GM06990 (cell line): ENCODE measurements around the gene SV2B.
"Not testable (repeated sequence)": the region's sequence is repeated elsewhere in the genome, so short reads cannot be mapped to it uniquely, and the experiment has no call there.

ENCODE experiments used
- DNase-seq: peaks from one replicate; pipeline ENCODE4 v3.0.0-alpha.2; 2011; ENCODE audit not compliant: insufficient read length; ENCODE audit errors: extremely low read depth
- H3K27me3 ChIP-seq: replicated peaks from 2 replicates; pipeline ENCODE4 v1.6.0; 2011; ENCODE audit warnings: low read length; ENCODE audit not compliant: control insufficient read depth, insufficient read depth
- H3K36me3 ChIP-seq: 2 replicates; pipeline ENCODE4 v1.5.1; 2011; ENCODE audit warnings: low read length; ENCODE audit not compliant: control insufficient read depth, insufficient read depth
- H3K4me3 ChIP-seq: replicated peaks from 2 replicates; pipeline ENCODE4 v1.5.1; 2011; ENCODE audit warnings: low read depth, mild to moderate bottlenecking, control low read depth, low read length
- CTCF ChIP-seq: IDR thresholded peaks from 2 replicates; pipeline ENCODE4 v1.5.1; 2011; ENCODE audit warnings: low read length, control low read depth, mild to moderate bottlenecking, inconsistent platforms; ENCODE audit not compliant: insufficient read depth, poor library complexity, severe bottlenecking

SV2B gene

GRCh38 chr15:91331581-91331980 lies 231.5 kb downstream of the SV2B start:
- no peaks in the 10 kb centered on the region for H3K27me3 ChIP-seq
- no peak overlapping the region for H3K4me3 ChIP-seq
- no peak for TF ChIP-seq CTCF
- DNase-seq, result no peak
- no peaks in the 10 kb centered on the region for H3K36me3 ChIP-seq

- DNase-seq, result no peak
- no peaks in the 10 kb centered on the region for H3K36me3 ChIP-seq
- no peak for TF ChIP-seq CTCF
- no peak overlapping the region for H3K4me3 ChIP-seq
- no peaks in the 10 kb centered on the region; the same call in 1 of the 2 replicates for H3K27me3 ChIP-seq
Observed at GRCh38 chr15:91335702-91336101, 235.6 kb downstream of the SV2B start.

GRCh38 chr15:91336687-91337086 lies 236.6 kb downstream of the SV2B start:
- no peak overlapping the region for H3K4me3 ChIP-seq
- no peaks in the 10 kb centered on the region; the same call in 1 of the 2 replicates for H3K27me3 ChIP-seq
- H3K36me3 ChIP-seq, result no peaks in the 10 kb centered on the region
- TF ChIP-seq CTCF, result no peak
- no peak for DNase-seq

- no peak for DNase-seq
- no peak overlapping the region for H3K4me3 ChIP-seq
- no peaks in the 10 kb centered on the region for H3K36me3 ChIP-seq
- no peaks in the 10 kb centered on the region; the same call in 1 of the 2 replicates for H3K27me3 ChIP-seq
- no peak for TF ChIP-seq CTCF
Observed at GRCh38 chr15:91338766-91339165, 238.7 kb downstream of the SV2B start.

- H3K4me3 ChIP-seq, result no peak overlapping the region
- no peaks in the 10 kb centered on the region; the same call in 1 of the 2 replicates for H3K27me3 ChIP-seq
- DNase-seq, result no peak
- no peaks in the 10 kb centered on the region for H3K36me3 ChIP-seq
- TF ChIP-seq CTCF, result no peak
Observed at GRCh38 chr15:91342097-91342496, 242.0 kb downstream of the SV2B start.

GRCh38 chr15:91344912-91345311 lies 244.9 kb downstream of the SV2B start:
- not testable (repeated sequence) for H3K36me3 ChIP-seq, DNase-seq, H3K27me3 ChIP-seq, H3K4me3 ChIP-seq
